Thyroid gland (tissue), 4 donors: ENCODE measurements around the gene EHBP1L1.

Experiments
- CTCF ChIP-seq, 6 experiments: fragments of 200-600 bp in 3 of 6; fragments of 450-650 bp in 3 of 6; sonication (generic) in 3 of 6; IDR thresholded peaks; one replicate each; pipeline ENCODE4 v1.5.1; 2016 to 2019; ENCODE audit warnings: antibody characterized with exemption in 6 of 6, mild to moderate bottlenecking in 2 of 6, inconsistent platforms in 1 of 6, moderate library complexity in 1 of 6
- POLR2A ChIP-seq, 2 donors: fragments of 450-650 bp; IDR thresholded peaks; one replicate each; pipeline ENCODE4 v1.6.1; 2017; ENCODE audit warnings: antibody characterized with exemption in 2 of 2, mild to moderate bottlenecking in 2 of 2, moderate library complexity in 1 of 2

GRCh38 chr11:65540290-65541092, 35.4 kb upstream of the EHBP1L1 start:
- TF ChIP-seq POLR2A (IDR thresholded peaks at IDR 0.05) (no peak), CTCF (IDR thresholded peaks at IDR 0.05) (peak; percentile 56 to 95 (median 88))
